B cell (primary cell): ENCODE data around the gene KRTAP5-1.

ENCODE experiments used
- EZH2 ChIP-seq: IDR thresholded peaks from 2 replicates; pipeline ENCODE4 v1.6.1; 2012; ENCODE audit warnings: borderline replicate concordance, low read depth, mild to moderate bottlenecking, moderate library complexity, low read length; ENCODE audit not compliant: insufficient read depth, poor library complexity, severe bottlenecking
- TF ChIP-seq, protein P1 (sequence below): fragments of 200-600 bp; IDR thresholded peaks from one replicate; pipeline ENCODE4 v1.8.0; 2022; ENCODE audit warnings: antibody characterized with exemption, mild to moderate bottlenecking

DNA sequence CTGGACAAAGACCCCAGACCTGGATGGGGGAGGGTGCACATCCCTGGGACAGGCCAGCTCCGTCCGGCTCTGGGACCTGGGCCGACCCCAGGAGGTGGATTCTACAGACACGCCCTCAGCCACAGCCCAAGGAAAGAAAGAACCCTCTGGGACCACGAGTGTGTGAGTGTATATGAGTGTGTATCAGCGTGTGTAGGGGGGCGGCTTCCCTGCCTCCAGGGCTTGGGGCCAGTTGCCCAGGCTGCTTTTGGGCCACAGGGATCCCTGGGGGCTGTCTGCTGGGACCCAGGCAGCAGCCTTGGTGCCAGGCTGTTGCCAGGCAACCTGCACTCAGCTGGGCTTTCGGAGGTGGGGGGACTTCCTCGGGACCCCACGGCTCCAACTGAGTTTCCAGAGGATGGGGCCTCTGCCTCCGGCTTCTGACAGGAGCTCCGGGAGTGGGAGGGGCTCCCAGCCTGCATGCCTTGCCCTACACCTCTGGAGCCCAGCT is 21.9 kb downstream of the KRTAP5-1 start:
- TF ChIP-seq, protein P1, sequence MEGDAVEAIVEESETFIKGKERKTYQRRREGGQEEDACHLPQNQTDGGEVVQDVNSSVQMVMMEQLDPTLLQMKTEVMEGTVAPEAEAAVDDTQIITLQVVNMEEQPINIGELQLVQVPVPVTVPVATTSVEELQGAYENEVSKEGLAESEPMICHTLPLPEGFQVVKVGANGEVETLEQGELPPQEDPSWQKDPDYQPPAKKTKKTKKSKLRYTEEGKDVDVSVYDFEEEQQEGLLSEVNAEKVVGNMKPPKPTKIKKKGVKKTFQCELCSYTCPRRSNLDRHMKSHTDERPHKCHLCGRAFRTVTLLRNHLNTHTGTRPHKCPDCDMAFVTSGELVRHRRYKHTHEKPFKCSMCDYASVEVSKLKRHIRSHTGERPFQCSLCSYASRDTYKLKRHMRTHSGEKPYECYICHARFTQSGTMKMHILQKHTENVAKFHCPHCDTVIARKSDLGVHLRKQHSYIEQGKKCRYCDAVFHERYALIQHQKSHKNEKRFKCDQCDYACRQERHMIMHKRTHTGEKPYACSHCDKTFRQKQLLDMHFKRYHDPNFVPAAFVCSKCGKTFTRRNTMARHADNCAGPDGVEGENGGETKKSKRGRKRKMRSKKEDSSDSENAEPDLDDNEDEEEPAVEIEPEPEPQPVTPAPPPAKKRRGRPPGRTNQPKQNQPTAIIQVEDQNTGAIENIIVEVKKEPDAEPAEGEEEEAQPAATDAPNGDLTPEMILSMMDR = no peak
- TF ChIP-seq EZH2 = no peak
